AG10803 (cell line): ENCODE measurements around the gene PIGT.
A peak's percentile ranks its signal among the peaks of the same experiment; 100 is the strongest.

ENCODE experiments used
- DNase-seq: peaks from one replicate; pipeline ENCODE4 v3.0.0; 2010; ENCODE audit warnings: low read depth
- H3K4me3 ChIP-seq: 2 replicates; pipeline ENCODE4 v1.5.1; 2011; ENCODE audit warnings: mild to moderate bottlenecking, low read length, control low read depth
- CTCF ChIP-seq: conservative IDR thresholded peaks from 2 replicates; pipeline ENCODE4 v1.5.1; 2011; ENCODE audit warnings: mild to moderate bottlenecking, low read length, control low read depth, inconsistent platforms

Gene PIGT

GRCh38 chr20:45419188-45420091, 3.5 kb downstream of the PIGT start:
- peak; percentile 98 for DNase-seq
- TF ChIP-seq CTCF = no peak
- no peak overlapping the region for H3K4me3 ChIP-seq

GRCh38 chr20:45420125-45420524, 4.2 kb downstream of the PIGT start:
- DNase-seq = no peak
- no peak for TF ChIP-seq CTCF
- no peak overlapping the region for H3K4me3 ChIP-seq

GRCh38 chr20:45423700-45424099, 7.8 kb downstream of the PIGT start:
- no peak for TF ChIP-seq CTCF
- no peak overlapping the region for H3K4me3 ChIP-seq
- no peak for DNase-seq

GRCh38 chr20:45425561-45425960, 9.6 kb downstream of the PIGT start:
- TF ChIP-seq CTCF = no peak
- DNase-seq = no peak
- no peak overlapping the region for H3K4me3 ChIP-seq

- TF ChIP-seq CTCF = no peak
- DNase-seq = no peak
- H3K4me3 ChIP-seq = no peak overlapping the region
Observed at GRCh38 chr20:45426320-45427016, 10.5 kb downstream of the PIGT start.

- H3K4me3 ChIP-seq = no peak overlapping the region
- no peak for TF ChIP-seq CTCF
- no peak for DNase-seq
Observed at GRCh38 chr20:45427236-45428149, 11.6 kb downstream of the PIGT start.
